Endodermal cell (in vitro differentiated cells): ENCODE measurements around the gene SELE. TPM values are rescaled to one million over a fixed set of nuclear protein-coding genes. Genes with fewer than 3 reads are reported as not detected.
A peak's percentile ranks its signal among the peaks of the same experiment; 100 is the strongest.

Experiments
- DNase-seq: peaks from one replicate; pipeline ENCODE4 v3.0.0-alpha.2; 2017
- H3K27ac ChIP-seq: 2 replicates; pipeline ENCODE4 v1.5.1; 2013; ENCODE audit warnings: mild to moderate bottlenecking, low read depth, low read length, moderate library complexity
- H3K27me3 ChIP-seq: 2 replicates; pipeline ENCODE4 v1.6.1; 2013; ENCODE audit warnings: mild to moderate bottlenecking, low read length, moderate library complexity; ENCODE audit not compliant: insufficient read depth, control insufficient read depth, poor library complexity, severe bottlenecking
- H3K36me3 ChIP-seq: 2 replicates; pipeline ENCODE4 v1.7.0; 2013; ENCODE audit warnings: mild to moderate bottlenecking, low read length, moderate library complexity; ENCODE audit not compliant: control insufficient read depth, insufficient read depth
- H3K4me1 ChIP-seq: one replicate; pipeline ENCODE4 v1.7.0; 2013; ENCODE audit warnings: low read length; ENCODE audit not compliant: control insufficient read depth, insufficient read depth
- H3K4me3 ChIP-seq: 2 replicates; pipeline ENCODE4 v1.5.1; 2013; ENCODE audit warnings: mild to moderate bottlenecking, low read length, moderate library complexity
- H3K9ac ChIP-seq: 2 replicates; pipeline ENCODE4 v1.6.1; 2013; ENCODE audit warnings: mild to moderate bottlenecking, low read length, moderate library complexity; ENCODE audit not compliant: poor library complexity, severe bottlenecking; ENCODE audit errors: extremely low read depth
- H3K9me3 ChIP-seq: 2 replicates; pipeline ENCODE4 v1.6.1; 2013; ENCODE audit warnings: mild to moderate bottlenecking, low read length, moderate library complexity; ENCODE audit not compliant: control insufficient read depth
- H3K27ac Mint-ChIP-seq: 2 replicates; pipeline ENCODE4 v1.8.0; 2020; ENCODE audit warnings: mixed read lengths
- H3K27me3 Mint-ChIP-seq: 2 replicates; pipeline ENCODE4 v1.8.0; 2021; ENCODE audit warnings: mild to moderate bottlenecking, mixed read lengths; ENCODE audit not compliant: insufficient read depth
- H3K36me3 Mint-ChIP-seq: 2 replicates; pipeline ENCODE4 v1.8.0; 2020; ENCODE audit warnings: low read depth, mixed read lengths
- H3K4me1 Mint-ChIP-seq: 2 replicates; pipeline ENCODE4 v1.8.0; 2020; ENCODE audit warnings: mixed read lengths
- H3K4me3 Mint-ChIP-seq: 2 replicates; pipeline ENCODE4 v1.8.0; 2020; ENCODE audit warnings: mild to moderate bottlenecking, moderate library complexity, mixed read lengths
- H3K9me3 Mint-ChIP-seq: 2 replicates; pipeline ENCODE4 v1.8.0; 2020; ENCODE audit warnings: mild to moderate bottlenecking, mixed read lengths
- CTCF ChIP-seq: fragments of 200-600 bp; sonication (generic); conservative IDR thresholded peaks from 2 replicates; pipeline ENCODE4 v1.5.0; 2021; ENCODE audit warnings: antibody characterized with exemption, mild to moderate bottlenecking
- WGBS, 2 experiments: methylation state at CpG; one replicate each; pipeline versions ENCODE4 v1.1.5 to v1.1.7; 2013; ENCODE audit warnings: missing lambda C conversion rate in 2 of 2, mixed read lengths in 1 of 2; ENCODE audit not compliant: insufficient coverage in 1 of 2, insufficient read length in 1 of 2; 5-methylcytosine and 5-hydroxymethylcytosine counted together
- total RNA-seq, 2 donors: library from RNA; stranded (reverse); fragmentation: NEBNext Ultra II Directional in 1 of 2; extraction: Animal tissue kit (Norgen Biotek cat#: 25700) in 1 of 2; gene quantifications; 2 replicates in 1 of 2; 3 replicates in 1 of 2; pipeline ENCODE4 v1.2.1, GENCODE V29; 2021

Gene SELE
- total RNA-seq, 2 donors from 2014 or later, result not detected

GRCh38 chr1:169679692-169680091 is 54.2 kb downstream of the SELE start:
- no peak overlapping the region for H3K27ac ChIP-seq
- no peaks in the 10 kb centered on the region for H3K9me3 Mint-ChIP-seq
- no peak overlapping the region for H3K4me3 Mint-ChIP-seq
- peaks cover 8% of the 10 kb centered on the region for H3K4me1 ChIP-seq
- TF ChIP-seq CTCF, result no peak
- 88 to 91% methylated on average over 3 of the region's 3 CpGs for WGBS, 2 experiments
- peaks cover 17% of the 10 kb centered on the region for H3K9me3 ChIP-seq
- no peak overlapping the region for H3K4me3 ChIP-seq
- H3K27me3 ChIP-seq, result no peaks in the 10 kb centered on the region
- peaks cover 23% of the 10 kb centered on the region for H3K27me3 Mint-ChIP-seq
- no peak for DNase-seq
- H3K36me3 ChIP-seq, result no peaks in the 10 kb centered on the region
- H3K4me1 Mint-ChIP-seq, result peaks cover 25% of the 10 kb centered on the region
- H3K9ac ChIP-seq, result no peak overlapping the region
- H3K27ac Mint-ChIP-seq, result no peak overlapping the region
- H3K36me3 Mint-ChIP-seq, result no peaks in the 10 kb centered on the region

- Histone ChIP-seq H3K36me3 (no peaks in the 10 kb centered on the region), H3K27ac (no peak overlapping the region), H3K9me3 (peaks cover 8% of the 10 kb centered on the region), H3K4me1 (peaks cover 5% of the 10 kb centered on the region), H3K9ac (no peak overlapping the region), H3K4me3 (no peak overlapping the region), H3K27me3 (no peaks in the 10 kb centered on the region)
- Mint-ChIP-seq H3K9me3 (peaks cover 3% of the 10 kb centered on the region), H3K27ac (peak overlapping the region; percentile 18), H3K4me1 (peaks cover 17% of the 10 kb centered on the region), H3K27me3 (peaks cover 13% of the 10 kb centered on the region), H3K36me3 (no peaks in the 10 kb centered on the region), H3K4me3 (no peak overlapping the region)
- WGBS, 2 experiments, result 69 to 74% methylated on average over 2 of the region's 2 CpGs
- no peak for TF ChIP-seq CTCF
- DNase-seq, result no peak
These were observed 57.9 kb downstream of the SELE start for GRCh38 chr1:169676001-169676400.

Other genes with a start within 250 kb of the SELE start
- 10 to 100 TPM; 11.5 to 12.9 TPM for gene SLC19A2, start 248.1 kb downstream of the SELE start, total RNA-seq
- under 1 TPM; 0.04 to 0.09 TPM for gene F5, start 147.6 kb downstream of the SELE start, total RNA-seq
- not detected for gene SELP, start 104.0 kb downstream of the SELE start, total RNA-seq
- under 1 TPM in 1 of 2 donors, not detected in 1; 0.95 TPM for gene SELL, start 22.5 kb downstream of the SELE start, total RNA-seq
- 1 to 10 TPM; 6.7 to 7.3 TPM for gene METTL18, start 60.8 kb upstream of the SELE start, total RNA-seq
- gene SCYL3, start 159.8 kb upstream of the SELE start, total RNA-seq, result 1 to 10 TPM; 7.9 to 8.1 TPM